ENCODE results near the gene NPM1. TPM values are rescaled to one million over a fixed set of nuclear protein-coding genes. Genes with fewer than 3 reads are reported as not detected.
A peak's percentile ranks its signal among the peaks of the same experiment; 100 is the strongest.

NPM1 gene
- total and polyA plus RNA-seq, 4 experiments from 2014 or later, result 595 to 892 (median 817) TPM

DNA sequence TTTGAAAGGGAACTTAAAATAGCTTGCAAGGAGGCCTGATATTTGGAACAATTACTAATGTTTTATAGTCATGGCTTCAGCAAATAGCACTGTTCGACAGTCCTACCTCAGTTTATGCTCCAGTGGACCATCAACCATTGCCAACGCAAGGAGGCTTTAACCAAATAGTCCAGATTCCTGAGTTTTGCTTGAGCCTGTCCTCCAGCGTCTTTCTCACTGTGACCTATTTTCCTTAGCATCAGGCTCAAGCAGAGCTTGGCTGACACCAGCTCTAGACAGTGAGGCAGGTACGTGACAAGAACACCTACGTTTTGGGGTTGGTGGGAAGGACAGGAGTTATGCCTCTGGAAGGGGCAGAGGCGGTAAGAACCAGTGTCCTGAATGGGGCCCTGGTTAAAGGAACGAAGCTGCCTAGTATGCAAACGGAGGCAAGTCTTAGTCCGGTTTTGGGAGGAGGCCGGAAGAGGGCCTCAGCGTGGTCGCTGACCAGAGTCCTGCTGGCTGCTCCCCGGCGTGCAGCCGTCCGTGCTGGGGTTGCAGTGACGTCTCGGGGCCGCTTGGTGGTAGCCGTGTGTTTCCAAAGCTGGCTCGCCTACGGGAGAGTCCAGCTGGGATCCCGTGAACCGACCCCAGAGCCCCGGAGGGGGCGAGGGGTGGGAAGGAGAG lies 30.8 kb downstream of the NPM1 start:
- CTCF ChIA-PET (ENCODE audit: partially characterized antibody), result interaction anchor here (0.7 to 2.2 kb wide), 12 partner anchors 10 to 874 kb away, joined by 3 to 21 read pairs (median 5); no protein-coding TSS in a partner anchor
- POLR2A ChIA-PET (ENCODE audit: partially characterized antibody), result interaction anchor here (2.3 kb wide), 1 partner anchor 30 kb away, joined by 6 read pairs; the partner anchor contains the start of gene NPM1
- H3K27ac Mint-ChIP-seq, result peak overlapping the region in 2 of 7 donors; percentile 46 to 54
- Histone ChIP-seq H3K9me3 (ENCODE audit: control insufficient read depth in 1 of 2, low read length in 2 of 2) (no peaks in the 10 kb centered on the region), H3K36me3 (ENCODE audit: insufficient read depth, low read length) (no peaks in the 10 kb centered on the region), H3K27me3 (ENCODE audit: insufficient read depth, low read length) (peaks cover 10% of the 10 kb centered on the region), H3K4me1 (ENCODE audit: insufficient read depth, low read length) (peaks cover 20% of the 10 kb centered on the region), H3K4me3 (ENCODE audit: low read length in 2 of 2) (peak overlapping the region; percentile 11 to 58), H3K27ac (ENCODE audit: low read depth, low read length) (no peak overlapping the region)
- intact Hi-C loops (cut with micrococcal nuclease), result loop anchor here (1.0 to 5.0 kb wide), 3 partner anchors 188 to 1279 kb away; no protein-coding TSS in a partner anchor
- H3K36me3 Mint-ChIP-seq, result peaks cover 5% of the 10 kb centered on the region in 2 donors
- peaks cover 7 to 9% of the 10 kb centered on the region in 2 donors for H3K27me3 Mint-ChIP-seq
- DNase-seq, result peak in 4 of 5 donors; percentile 24 to 37 (median 33)
- no peaks in the 10 kb centered on the region for H3K9me3 Mint-ChIP-seq
- peaks cover 5 to 20% (median 13%) of the 10 kb centered on the region in 4 donors for H3K4me1 Mint-ChIP-seq
- H3K4me3 Mint-ChIP-seq, result peak overlapping the region; percentile 63 to 84 (median 78)

- H3K36me3 Mint-ChIP-seq, result peaks cover 2% of the 10 kb centered on the region in 2 donors
- Histone ChIP-seq H3K4me3 (ENCODE audit: low read length in 2 of 2) (peak within 1 kb of the TSS; percentile 11 to 58), H3K36me3 (ENCODE audit: insufficient read depth, low read length) (no peaks in the 10 kb centered on the region), H3K27ac (ENCODE audit: low read depth, low read length) (no peak within 1 kb of the TSS), H3K9me3 (ENCODE audit: control insufficient read depth in 1 of 2, low read length in 2 of 2) (no peaks in the 10 kb centered on the region), H3K4me1 (ENCODE audit: insufficient read depth, low read length) (peaks cover 20% of the 10 kb centered on the region), H3K27me3 (ENCODE audit: insufficient read depth, low read length) (peaks cover 10% of the 10 kb centered on the region)
- peaks cover 5 to 20% (median 13%) of the 10 kb centered on the region in 4 donors for H3K4me1 Mint-ChIP-seq
- peak within 1 kb of the TSS in 2 of 7 donors; percentile 46 to 54 for H3K27ac Mint-ChIP-seq
- ChIA-PET CTCF (ENCODE audit: partially characterized antibody) (interaction anchor here (1.0 to 2.2 kb wide), 11 partner anchors 10 to 873 kb away, joined by 3 to 21 read pairs (median 5); no protein-coding TSS in a partner anchor), POLR2A (ENCODE audit: partially characterized antibody) (interaction anchor here (2.3 kb wide), 1 partner anchor 31 kb away, joined by 6 read pairs; the partner anchor contains the start of gene NPM1)
- peak; percentile 11 to 59 (median 24) for DNase-seq
- intact Hi-C loops (cut with micrococcal nuclease), result loop anchor here (1.0 to 5.0 kb wide), 3 partner anchors 188 to 1278 kb away; no protein-coding TSS in a partner anchor
- peak within 1 kb of the TSS; percentile 82 to 91 (median 84) for H3K4me3 Mint-ChIP-seq
- H3K9me3 Mint-ChIP-seq, result no peaks in the 10 kb centered on the region
- peaks cover 7 to 9% of the 10 kb centered on the region in 2 donors for H3K27me3 Mint-ChIP-seq
These were observed 31.5 kb downstream of the NPM1 start, which contains the start of gene FGF18 for GRCh38 chr5:171418982-171419687. Gene FGF18 (plus strand): TSS chr5:171419647. CDS start chr5:171420200, 553 bp downstream.

- H3K4me3 ChIP-seq (ENCODE audit: low read length in 2 of 2), result no peak overlapping the region
- H3K9me3 ChIP-seq (ENCODE audit: control insufficient read depth in 1 of 2, low read length in 2 of 2), result no peaks in the 10 kb centered on the region
- DNase-seq, result peak in 3 of 5 donors; percentile 26 to 34 (median 30)
- no peak overlapping the region for H3K27ac ChIP-seq (ENCODE audit: low read depth, low read length)
- Mint-ChIP-seq H3K4me1 (peaks cover 5 to 20% (median 13%) of the 10 kb centered on the region in 4 donors), H3K27ac (no peak overlapping the region), H3K36me3 (no peaks in the 10 kb centered on the region), H3K9me3 (no peaks in the 10 kb centered on the region), H3K27me3 (peaks cover 7 to 9% of the 10 kb centered on the region in 2 donors), H3K4me3 (peak overlapping the region; percentile 82 to 91 (median 84))
- POLR2A ChIA-PET (ENCODE audit: partially characterized antibody), result interaction anchor here (2.3 kb wide), 1 partner anchor 32 kb away, joined by 6 read pairs; the partner anchor contains the start of gene NPM1
- H3K27me3 ChIP-seq (ENCODE audit: insufficient read depth, low read length), result peaks cover 10% of the 10 kb centered on the region
- no peaks in the 10 kb centered on the region for H3K36me3 ChIP-seq (ENCODE audit: insufficient read depth, low read length)
- H3K4me1 ChIP-seq (ENCODE audit: insufficient read depth, low read length), result peaks cover 20% of the 10 kb centered on the region
- CTCF ChIA-PET (ENCODE audit: partially characterized antibody), result interaction anchor here (1.5 to 2.2 kb wide), 6 partner anchors 11 to 490 kb away, joined by 3 to 21 read pairs (median 8); no protein-coding TSS in a partner anchor
- intact Hi-C loops (cut with micrococcal nuclease), result loop anchor here (2.0 to 5.0 kb wide), 2 partner anchors 187 to 1277 kb away; no protein-coding TSS in a partner anchor
These were observed 32.2 kb downstream of the NPM1 start for GRCh38 chr5:171419688-171420430.

DNA sequence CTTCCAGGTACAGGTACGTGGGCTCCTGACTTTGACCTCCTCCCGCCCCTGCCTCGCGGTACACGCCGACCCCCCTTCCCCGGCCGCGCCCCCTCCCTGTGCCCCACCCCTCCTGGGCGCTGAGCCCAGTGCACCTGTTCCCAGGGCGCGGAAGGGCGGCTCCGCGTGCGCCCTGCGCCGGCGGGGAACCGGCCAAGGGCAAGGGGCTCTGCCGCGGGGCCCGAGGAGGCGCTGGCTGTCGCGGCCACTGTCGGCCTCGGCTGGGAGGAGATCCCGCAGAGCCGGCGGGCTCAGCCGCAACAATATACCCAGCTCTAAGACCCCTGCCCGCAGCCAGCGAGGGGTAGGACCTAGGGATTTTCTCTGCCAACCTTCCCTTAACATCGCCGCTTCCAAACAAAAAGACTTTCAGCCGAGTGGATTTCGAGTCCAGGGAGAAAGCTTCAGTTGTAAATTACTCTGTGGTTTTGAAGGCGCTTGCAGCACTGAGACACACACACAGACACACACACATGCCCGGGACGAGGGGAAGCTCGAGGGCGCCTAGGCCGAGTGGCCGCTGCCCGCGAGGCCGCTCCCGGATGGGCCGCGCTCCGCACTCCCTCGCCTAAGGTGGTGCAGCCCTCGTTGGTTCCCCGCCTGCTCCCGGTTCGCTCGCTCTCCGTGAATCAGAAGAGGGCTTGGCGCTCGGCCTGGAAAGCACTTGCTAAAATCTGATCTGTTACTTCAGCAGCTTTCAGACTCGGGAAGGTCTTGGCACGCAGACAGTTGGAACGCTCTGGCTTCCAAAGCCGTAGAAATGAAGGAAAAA lies 33.0 kb downstream of the NPM1 start:
- Histone ChIP-seq H3K27ac (ENCODE audit: low read depth, low read length) (no peak overlapping the region), H3K4me3 (ENCODE audit: low read length in 2 of 2) (no peak overlapping the region), H3K9me3 (ENCODE audit: control insufficient read depth in 1 of 2, low read length in 2 of 2) (no peaks in the 10 kb centered on the region), H3K4me1 (ENCODE audit: insufficient read depth, low read length) (peaks cover 20% of the 10 kb centered on the region), H3K27me3 (ENCODE audit: insufficient read depth, low read length) (peaks cover 10% of the 10 kb centered on the region), H3K36me3 (ENCODE audit: insufficient read depth, low read length) (no peaks in the 10 kb centered on the region)
- CTCF ChIA-PET (ENCODE audit: partially characterized antibody), result no interaction called here
- intact Hi-C loops (cut with micrococcal nuclease), result no loop called here
- Mint-ChIP-seq H3K4me3 (peak overlapping the region; percentile 82 to 91 (median 84)), H3K9me3 (no peaks in the 10 kb centered on the region), H3K27ac (peak overlapping the region in 2 of 7 donors; percentile 13 to 15), H3K4me1 (peaks cover 5 to 20% (median 13%) of the 10 kb centered on the region in 4 donors), H3K36me3 (no peaks in the 10 kb centered on the region), H3K27me3 (peaks cover 7 to 9% of the 10 kb centered on the region in 2 donors)
- POLR2A ChIA-PET (ENCODE audit: partially characterized antibody), result no interaction called here
- no peak for DNase-seq

GRCh38 chr5:171421331-171422262 lies 33.9 kb downstream of the NPM1 start:
- no peak overlapping the region for H3K27ac ChIP-seq (ENCODE audit: low read depth, low read length)
- intact Hi-C loops (cut with micrococcal nuclease), result no loop called here
- Mint-ChIP-seq H3K27ac (no peak overlapping the region), H3K9me3 (no peaks in the 10 kb centered on the region), H3K4me1 (peaks cover 5 to 20% (median 13%) of the 10 kb centered on the region in 4 donors), H3K27me3 (peaks cover 7 to 9% of the 10 kb centered on the region in 2 donors), H3K4me3 (peak overlapping the region in 7 of 8 donors; percentile 26 to 63 (median 47)), H3K36me3 (no peaks in the 10 kb centered on the region)
- POLR2A ChIA-PET (ENCODE audit: partially characterized antibody), result no interaction called here
- CTCF ChIA-PET (ENCODE audit: partially characterized antibody), result no interaction called here
- H3K4me1 ChIP-seq (ENCODE audit: insufficient read depth, low read length), result peaks cover 20% of the 10 kb centered on the region
- H3K4me3 ChIP-seq (ENCODE audit: low read length in 2 of 2), result no peak overlapping the region
- no peaks in the 10 kb centered on the region for H3K9me3 ChIP-seq (ENCODE audit: control insufficient read depth in 1 of 2, low read length in 2 of 2)
- peaks cover 10% of the 10 kb centered on the region for H3K27me3 ChIP-seq (ENCODE audit: insufficient read depth, low read length)
- no peaks in the 10 kb centered on the region for H3K36me3 ChIP-seq (ENCODE audit: insufficient read depth, low read length)
- no peak for DNase-seq
